Measurements from ENCODE around the gene TTC17. TPM values are rescaled to one million over a fixed set of nuclear protein-coding genes. Genes with fewer than 3 reads are reported as not detected.

Gene TTC17
- total and polyA plus RNA-seq, 2 of the 8 experiments (the other 6 are each of a cell fraction or from before 2014, with no cell fraction given), result 65.1 to 80.1 TPM

DNA sequence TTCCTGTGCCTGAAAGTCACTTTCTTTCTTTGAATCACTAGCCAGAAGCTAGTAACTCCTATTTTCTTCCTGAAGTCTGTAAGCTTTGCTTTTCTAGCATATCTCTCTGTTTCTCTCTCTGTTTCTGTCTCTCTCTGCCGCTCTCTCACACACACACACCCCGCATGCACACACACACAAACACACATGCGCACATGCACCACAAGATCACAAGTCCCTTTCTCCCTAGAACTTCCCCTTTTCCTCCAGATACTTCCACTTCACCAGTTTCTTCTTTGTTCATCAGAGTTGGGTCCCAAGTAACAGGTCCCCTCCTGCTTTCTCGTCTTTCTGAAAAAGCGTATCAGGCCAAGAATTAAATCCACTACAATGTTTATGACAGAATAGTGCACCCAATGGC is 173.3 kb downstream of the TTC17 start (continued):
- TF ChIP-seq CHD7 (IDR thresholded peaks at IDR 0.05; ENCODE audit: insufficient replicate concordance, low read length), result no peak
- no peak for TF ChIP-seq PHF8 (conservative IDR thresholded peaks at IDR 0.05; ENCODE audit: low read depth, low read length)

Measured in H1 (cell line).